HG02884 (cell line): ENCODE results near the gene CCHCR1.
A peak's percentile ranks its signal among the peaks of the same experiment; 100 is the strongest.
"Not testable (repeated sequence)": the region's sequence is repeated elsewhere in the genome, so short reads cannot be mapped to it uniquely, and the experiment has no call there.

Source experiments
- ATAC-seq: cut with Tn5 transposase; IDR thresholded peaks from one replicate; pipeline ENCODE4 v1.9.1; 2021; ENCODE audit warnings: mild to moderate bottlenecking, moderate library complexity; ENCODE audit not compliant: unreplicated experiment

Gene CCHCR1

DNA sequence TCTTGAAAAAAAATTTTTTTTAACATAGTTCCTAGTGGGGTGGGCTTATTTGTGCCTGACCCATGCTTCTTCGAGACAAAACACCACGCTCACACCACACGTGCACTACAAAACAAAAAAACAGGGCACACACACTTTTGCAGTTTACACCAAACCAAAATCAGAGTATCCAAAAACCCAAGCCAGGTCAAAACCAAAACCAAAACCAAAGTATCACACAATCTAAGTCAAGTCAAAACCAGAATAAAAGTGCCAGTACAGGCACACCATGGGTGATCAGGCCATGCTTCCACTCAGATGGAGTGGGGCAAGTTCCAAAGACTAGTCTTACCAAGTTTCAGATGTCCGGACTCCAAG is 28.1 kb upstream of the CCHCR1 start:
- not testable (repeated sequence) for ATAC-seq

DNA sequence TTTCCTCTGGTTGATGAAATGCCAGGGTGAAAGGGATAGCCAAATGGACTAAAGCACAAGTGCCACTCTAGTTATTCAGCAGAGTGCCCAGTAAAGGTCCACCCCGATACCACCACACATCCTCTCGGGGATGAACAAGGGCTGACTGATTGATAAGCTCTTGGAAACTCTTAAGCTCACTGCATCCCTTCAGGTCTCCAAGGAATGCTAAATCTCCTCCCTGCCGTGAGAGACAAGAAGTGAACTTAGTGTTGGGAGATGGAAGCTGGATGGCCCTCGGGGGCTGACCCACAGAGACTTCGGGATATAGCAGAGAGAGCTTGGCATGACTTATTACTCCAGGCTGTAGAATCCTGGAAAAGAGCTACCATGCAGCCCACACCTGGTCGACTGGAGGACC is 26.3 kb upstream of the CCHCR1 start:
- ATAC-seq, result not testable (repeated sequence)

DNA sequence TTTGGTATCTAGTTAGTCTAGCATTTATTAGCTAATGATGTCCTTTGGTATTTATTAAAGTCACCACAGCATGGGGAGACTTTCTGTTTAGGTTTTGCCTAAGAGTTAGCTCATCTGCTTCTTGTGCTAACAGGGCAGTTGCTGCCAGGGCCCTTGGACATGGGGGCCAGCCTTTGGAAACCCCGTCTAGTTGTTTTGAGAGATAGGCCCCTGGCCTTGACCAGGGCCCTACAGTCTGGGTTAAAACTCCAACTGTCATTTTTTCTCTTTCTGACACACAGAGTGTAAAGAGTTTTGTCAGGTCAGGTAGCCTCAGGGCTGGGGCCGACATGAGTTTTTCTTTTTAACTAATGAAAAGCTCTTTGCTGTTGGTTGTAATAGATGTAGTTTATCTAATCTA is 25.7 kb upstream of the CCHCR1 start:
- not testable (repeated sequence) for ATAC-seq

DNA sequence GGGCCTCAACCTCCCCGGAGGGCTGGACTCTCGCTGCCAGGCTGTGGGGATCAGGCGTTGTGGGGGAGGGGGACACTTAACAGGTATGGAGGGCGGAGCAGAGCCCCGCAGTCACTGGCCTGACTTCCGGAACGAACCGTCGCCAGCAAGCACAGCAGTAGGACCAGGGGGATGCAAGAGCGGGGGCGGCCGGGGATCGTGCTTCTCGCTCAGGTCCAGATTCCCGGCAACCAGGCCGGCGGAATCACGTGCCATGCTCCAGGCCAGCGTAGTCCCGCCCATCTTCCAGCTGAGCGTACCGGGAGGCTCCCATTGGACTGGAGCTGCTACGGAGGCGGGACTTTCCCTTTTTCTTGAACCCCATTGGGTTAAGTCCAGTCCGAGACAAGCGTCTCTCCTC is 22.9 kb upstream of the CCHCR1 start:
- no peak for ATAC-seq

DNA sequence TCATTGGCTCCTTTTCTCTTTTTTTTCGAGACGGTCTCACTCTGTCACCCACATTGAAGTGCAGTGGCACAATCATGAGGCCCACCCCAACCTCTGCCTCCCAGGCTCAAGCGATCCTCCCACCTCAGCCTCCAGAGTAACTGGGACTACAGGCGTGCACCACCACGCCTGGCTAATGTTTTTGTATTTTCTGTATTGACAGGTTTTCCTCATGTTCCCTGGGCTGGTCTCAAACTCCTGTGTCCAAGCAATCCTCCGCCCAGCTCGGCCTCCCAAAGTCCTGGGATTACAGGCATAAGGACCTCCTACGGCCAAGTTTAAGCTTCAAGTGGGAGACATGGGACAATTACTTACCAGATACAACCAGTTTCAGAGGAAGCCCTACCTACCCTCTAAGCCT is 22.3 kb upstream of the CCHCR1 start:
- no peak for ATAC-seq

DNA sequence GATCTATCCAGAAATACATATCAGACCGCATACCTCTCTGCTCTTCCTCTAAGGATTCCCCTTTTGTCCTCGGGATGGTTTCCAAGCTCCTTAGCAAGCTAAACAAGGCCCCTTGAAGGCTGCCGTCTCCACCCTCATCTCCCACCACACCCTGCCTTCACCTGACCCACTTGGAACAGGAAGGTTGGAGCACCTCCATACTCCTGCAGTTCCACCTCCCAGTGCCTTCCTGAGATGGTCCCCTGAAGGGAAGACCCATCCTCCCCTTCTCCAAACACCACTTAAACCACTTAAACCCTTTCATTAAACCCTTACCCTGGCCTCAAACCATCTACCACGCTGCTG is 21.4 kb upstream of the CCHCR1 start:
- no peak for ATAC-seq

DNA sequence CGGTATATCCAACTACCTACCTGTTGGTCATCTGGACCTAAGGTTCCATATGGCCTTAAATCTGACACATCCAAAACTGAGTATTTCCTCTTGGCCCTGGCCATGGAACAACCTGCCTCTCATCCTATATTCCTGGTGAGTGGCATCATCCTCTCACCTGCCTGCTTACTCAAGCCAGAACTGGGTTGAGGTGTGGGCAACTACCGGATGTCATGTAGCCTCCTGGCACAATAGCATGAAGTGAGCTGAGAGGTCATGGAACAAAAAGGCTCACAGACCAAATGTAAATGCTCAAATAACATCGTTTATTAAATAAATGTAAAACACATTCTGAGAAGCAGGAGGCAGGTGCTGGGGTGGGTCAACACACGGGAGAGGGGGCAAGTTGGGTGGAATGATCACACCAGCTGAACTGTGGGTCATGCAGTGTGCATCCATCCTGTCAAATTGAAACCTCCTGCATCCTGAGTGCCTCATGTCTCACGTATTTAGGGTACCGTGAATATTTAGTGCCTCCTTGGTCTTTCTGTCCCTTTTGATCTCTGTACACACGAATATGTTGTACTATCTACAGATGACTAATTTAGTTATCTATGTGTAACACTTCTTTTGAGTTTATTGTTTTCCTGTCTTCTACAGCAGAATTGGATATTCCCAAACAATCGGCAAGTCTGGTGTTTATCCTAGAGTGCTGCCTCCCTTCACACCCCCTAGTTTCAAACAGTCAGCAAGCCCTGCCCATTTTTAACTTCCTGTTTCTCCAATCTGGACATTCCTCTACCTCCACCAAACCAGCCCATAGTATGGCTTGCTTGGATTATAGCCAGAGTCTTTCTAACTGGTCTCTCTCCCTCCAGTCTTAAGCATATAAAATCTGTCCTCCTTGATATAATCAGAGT is 20.8 kb upstream of the CCHCR1 start:
- ATAC-seq, result no peak

DNA sequence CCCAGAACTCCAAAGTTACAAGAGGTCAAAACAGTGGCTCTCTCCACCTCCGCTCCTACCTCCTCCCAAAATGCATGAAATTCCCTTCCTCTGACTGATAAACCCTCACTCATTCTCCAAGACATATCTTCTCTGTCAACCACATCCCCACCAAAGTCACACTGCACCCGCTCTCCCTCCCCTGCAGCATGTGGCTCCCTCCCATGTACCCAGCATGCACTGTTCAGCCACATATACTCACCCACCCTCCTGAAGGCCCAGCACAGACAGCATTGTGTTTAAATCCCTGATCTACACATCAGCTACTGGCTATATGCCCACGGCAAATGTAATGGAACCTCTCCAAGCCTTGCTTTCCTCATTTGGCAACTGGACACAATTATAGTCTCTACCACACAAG is 18.4 kb upstream of the CCHCR1 start:
- ATAC-seq, result no peak

DNA sequence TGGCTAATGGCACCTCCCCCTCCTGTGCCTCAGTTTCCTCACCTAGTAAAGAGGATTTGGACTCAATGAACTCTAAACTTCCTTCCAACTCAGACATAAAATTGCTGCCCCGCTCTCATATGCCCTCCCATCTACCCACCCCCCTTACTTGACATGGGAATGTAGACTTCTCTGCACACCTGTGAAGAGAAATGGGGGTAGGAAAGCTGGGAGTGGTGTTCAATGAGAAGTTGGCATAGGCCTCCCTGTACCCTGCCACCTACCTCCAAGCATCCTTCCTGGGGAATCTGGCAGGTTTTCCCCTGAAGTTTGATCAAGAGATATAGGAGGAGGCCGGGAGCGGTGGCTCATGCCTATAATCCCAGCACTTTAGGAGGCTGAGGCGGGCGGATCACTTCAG is 16.8 kb upstream of the CCHCR1 start:
- ATAC-seq, result no peak

DNA sequence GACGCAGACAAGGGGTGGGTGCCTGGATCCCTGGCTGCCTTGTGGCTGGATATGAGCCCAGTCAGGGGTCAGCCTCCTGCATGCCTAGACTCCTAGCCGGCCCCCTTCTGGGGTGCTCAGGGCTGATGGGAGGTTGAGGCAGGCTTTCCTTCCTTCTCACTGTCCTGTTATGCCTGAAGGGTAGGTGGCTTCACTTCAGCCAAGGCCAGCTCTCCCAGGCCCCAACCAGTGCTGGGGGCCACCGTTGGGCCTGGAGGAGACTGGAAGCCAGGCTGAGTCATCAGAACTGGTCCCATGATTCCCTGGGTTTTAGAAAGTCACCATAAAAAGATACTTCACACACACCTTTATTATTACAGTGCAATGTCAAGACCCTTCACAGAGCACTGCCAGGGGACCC is 15.8 kb upstream of the CCHCR1 start:
- no peak for ATAC-seq

DNA sequence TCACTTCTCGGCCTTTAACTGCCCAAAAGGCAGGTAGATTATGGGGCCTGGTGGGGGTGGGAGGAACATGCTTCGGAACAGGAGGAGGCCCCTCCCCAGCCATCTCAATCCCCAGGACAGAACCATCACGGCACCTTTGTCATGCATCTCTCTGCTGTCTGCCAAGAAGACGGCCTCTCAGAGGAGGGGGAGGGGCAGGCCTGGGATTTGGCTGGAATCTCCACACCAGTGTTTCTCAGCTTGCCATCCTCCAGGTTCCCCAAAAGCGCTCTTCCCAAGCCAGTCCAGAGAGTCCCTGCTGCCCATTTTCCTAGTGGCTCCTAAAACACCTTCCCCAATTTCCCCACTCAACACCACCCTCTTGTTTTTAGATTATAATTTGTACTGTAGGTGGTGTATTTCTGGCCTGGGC is 15.4 kb upstream of the CCHCR1 start:
- no peak for ATAC-seq

DNA sequence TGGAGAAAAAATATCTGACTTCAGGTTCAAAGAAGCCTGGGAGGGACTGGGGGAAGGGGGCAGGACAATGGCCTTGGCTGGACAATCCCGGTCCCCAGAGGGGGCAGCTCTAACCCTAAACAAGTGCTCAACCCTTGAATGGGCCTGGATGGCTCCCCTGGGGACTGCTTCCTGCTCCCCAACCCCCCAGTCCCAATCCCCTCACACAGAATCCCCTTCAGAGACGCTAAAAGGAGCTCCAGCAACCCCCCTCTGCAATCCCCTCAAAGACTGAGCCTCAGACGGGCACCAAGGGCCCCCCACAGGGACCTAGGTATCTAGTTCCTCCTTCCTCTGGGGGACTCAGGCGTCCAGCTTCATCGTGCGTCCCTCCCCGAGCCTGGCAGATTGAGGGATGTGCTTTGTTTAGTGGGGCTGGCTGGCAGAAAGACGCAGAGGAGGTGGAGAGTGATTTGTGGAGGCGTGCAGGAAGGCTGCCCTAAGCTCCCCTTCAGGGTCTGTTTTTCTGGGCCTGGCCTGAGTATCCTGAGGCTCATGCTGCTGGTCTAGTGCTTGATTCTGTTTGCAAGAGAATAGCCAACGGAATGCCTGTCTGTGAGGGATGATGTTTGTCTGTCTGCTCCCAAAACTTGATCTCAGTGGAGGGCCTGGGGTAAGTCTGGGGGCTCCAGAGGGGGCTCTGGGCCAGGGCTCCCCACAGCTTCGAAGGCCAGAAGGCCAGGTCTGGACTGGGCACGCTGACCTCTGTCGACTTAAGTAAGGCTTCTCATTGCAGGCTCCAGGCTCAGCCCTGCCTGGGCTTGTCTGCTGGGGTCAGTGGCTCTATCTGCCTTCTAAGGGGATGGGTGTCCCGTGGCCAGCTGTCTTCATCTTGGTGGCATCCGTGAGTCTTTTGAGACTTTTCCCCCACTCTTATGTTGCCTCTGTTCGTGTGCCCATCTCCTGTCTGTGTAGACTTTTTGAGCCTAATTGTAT is 14.6 kb upstream of the CCHCR1 start:
- no peak for ATAC-seq

DNA sequence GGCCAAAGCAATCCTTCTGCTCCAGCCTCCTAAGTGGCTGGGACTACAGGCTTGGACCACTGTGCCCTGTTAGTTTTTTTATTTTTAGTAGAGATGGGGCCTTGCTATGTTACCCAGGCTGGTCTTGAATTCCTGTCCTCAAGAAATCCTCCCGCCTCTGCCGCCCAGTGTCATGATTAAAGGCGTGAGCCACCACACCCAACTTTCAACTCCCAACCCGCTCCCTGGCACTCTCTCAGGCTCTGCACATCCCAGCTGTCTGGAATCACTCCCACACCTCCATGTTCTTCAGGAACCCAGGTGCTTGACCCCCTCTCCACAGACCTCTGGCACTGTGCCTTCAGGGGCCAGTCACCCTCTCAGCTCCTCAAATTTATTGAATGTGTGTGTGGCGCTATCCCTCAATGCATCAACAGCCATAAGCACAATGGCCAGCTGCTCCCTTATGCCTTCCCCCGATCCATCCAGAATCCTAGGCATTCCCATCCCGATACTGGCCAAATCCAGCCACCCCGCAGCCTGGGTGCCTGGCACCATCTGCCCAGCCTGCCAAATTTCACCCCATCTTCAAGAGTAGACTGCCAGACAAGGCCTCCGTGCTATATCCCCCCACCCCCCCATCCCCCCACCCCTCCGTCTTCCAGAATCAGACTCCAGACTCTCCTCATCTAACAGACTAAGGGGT is 13.5 kb upstream of the CCHCR1 start:
- no peak for ATAC-seq

DNA sequence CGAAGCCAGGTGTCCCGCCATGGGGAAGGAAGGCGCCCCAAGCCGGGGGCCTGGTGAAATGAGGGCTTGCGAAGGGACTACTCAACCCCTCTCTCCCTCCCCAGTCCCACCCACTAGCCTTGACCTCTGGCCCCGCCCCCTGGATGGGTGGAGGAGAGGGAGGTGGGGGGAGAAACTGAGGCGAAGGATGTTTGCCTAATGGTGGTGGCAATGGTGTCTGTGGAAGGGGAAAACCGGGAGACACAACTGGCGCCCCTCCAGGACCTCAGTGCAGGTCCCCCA is 12.9 kb upstream of the CCHCR1 start, which contains the start of gene POU5F1:
TSS of gene POU5F1 (minus strand) at position 83 of the 282 bp plus-strand sequence. CDS start at position 21, 62 bp downstream.
- ATAC-seq, result no peak

DNA sequence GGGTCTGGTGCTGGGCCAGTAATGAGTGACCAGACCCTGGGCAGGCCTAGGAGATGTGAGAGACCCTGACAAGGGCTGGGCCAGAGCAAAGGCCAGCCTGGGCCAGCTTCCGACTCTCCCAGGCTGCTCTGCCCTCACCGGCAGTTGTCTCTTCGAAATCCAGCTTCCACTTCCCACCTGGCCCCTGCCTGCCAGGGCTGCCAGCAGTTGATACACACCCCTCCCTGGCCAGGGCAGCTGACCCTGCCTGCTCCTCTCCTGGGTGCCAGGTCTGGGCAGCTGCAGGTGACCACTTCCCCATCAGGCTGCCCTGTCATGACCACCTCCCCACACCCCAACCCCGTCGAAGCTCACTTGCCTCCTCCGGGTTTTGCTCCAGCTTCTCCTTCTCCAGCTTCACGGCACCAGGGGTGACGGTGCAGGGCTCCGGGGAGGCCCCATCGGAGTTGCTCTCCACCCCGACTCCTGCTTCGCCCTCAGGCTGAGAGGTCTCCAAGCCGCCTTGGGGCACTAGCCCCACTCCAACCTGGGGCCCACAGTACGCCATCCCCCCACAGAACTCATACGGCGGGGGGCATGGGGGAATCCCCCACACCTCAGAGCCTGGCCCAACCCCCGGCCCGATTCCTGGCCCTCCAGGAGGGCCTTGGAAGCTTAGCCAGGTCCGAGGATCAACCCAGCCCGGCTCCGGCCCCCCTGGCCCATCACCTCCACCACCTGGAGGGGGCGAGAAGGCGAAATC is 12.4 kb upstream of the CCHCR1 start:
- ATAC-seq, result not testable (repeated sequence)

DNA sequence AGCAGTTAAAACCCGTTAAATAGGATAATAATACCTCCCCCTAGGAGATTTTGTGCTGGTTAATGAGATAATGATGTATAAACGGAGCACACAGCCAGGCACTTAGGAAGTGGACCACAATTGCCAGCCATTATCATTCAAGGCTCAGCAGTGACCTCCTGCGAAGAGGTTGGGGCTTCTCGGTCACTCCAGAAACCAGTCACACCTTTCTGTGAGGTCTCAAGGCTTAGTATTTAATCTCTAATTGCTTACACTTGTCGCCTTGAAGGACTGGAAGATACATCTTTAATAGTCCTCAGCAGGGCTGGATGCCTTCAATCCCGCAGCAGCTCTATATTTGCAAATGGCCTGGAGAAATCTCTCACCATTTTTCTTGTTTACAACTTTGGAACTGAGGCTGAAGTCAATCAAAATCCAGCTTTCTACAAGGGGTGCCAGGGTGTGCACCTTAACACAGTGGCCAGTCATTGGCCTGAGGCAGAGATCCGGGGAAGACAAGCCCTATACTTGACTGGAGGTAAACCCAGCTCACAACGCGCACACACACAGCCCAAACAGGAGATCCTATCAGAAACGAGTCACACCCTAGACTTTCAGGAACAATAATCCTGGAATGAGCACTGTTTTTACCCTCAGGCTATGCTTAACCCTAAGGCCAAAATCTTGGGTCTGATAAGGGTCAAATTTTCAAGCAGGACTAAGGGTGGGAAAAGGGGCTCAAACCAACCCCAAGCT is 11.7 kb upstream of the CCHCR1 start:
- ATAC-seq, result no peak

DNA sequence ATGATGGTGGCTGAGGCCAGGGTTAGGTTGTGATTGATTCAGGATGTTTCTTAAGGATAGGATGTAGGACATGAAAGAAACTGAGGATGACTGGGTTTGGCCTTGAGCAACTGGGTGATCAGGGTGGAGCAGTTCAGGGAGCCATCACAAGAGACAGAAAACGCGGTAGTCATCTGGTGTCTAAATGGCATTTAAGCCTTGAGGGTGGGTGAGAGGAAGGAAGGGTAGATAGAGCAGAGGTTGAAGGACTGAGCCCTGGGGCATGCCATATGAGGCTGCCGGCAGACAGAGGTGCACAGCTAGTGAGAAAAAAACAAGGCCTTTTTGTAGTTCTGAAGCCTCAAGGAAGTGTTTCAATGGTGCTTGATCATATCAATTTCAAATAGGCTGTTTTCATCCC is 11.0 kb upstream of the CCHCR1 start:
- no peak for ATAC-seq

DNA sequence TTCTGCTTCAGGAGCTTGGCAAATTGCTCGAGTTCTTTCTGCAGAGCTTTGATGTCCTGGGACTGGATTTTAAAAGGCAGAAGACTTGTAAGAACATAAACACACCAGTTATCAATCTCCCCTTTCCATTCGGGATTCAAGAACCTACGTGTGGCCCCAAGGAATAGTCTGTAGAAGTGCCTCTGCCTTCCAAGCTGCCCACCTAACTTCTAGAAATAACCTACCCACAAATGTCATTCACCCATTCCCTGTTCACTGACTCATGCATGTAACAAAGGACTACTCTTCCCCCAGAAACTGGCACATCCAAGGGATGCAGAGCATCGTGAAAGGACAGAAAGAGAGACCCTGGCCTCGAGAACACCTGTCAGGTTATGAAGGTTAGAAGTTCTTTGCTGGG is 8.4 kb upstream of the CCHCR1 start:
- ATAC-seq, result no peak

DNA sequence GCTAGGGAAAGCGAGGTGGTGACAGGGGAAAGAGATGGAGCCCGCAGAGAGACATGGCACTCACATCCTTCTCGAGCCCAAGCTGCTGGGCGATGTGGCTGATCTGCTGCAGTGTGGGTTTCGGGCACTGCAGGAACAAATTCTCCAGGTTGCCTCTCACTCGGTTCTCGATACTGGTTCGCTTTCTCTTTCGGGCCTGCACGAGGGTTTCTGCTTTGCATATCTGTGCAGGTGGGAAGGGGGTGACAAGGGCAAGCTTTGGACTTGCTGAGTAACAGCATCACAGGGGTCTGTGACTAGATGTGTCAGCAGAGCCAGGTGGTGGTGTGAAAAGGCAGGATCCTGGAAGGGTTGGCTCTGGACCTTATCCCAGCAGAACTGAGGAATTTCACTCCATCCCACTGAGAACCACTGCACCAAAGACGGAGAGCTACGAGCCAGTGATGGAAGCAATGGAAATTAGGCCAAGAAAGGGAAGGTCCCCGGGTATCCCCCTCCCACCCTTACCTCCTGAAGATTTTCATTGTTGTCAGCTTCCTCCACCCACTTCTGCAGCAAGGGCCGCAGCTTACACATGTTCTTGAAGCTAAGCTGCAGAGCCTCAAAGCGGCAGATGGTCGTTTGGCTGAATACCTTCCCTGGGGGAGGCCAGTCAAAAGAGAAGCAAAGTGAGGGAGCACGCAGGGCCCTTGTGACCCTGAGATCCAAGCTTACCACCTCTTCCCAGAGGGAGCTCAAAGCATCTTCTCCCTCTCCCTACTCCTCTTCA is 7.6 kb upstream of the CCHCR1 start:
- peak; percentile 76 for ATAC-seq
